OCI-LY3 (cell line): ENCODE measurements around the gene SYT5.

Experiments used
- H2AFZ ChIP-seq: fragments of 200-600, 300-600 bp; shearing (Covaris generic); 2 replicates; pipeline ENCODE4 v1.6.0; 2014; ENCODE audit warnings: antibody characterized with exemption, low read depth, low read length
- H3K27ac ChIP-seq: fragments of 200-600, 300-600 bp; sonication (generic); 2 replicates; pipeline ENCODE4 v1.5.1; 2014; ENCODE audit warnings: mild to moderate bottlenecking, low read length, moderate library complexity, mixed read lengths
- H3K27me3 ChIP-seq: fragments of 200-600, 300-600 bp; sonication (generic); 2 replicates; pipeline ENCODE4 v1.6.1; 2014; ENCODE audit warnings: low read depth, low read length, mixed read lengths
- H3K36me3 ChIP-seq: fragments of 200-600, 300-600 bp; sonication (generic); replicated peaks from 2 replicates; pipeline ENCODE3; 2014; ENCODE audit warnings: low read depth, low read length, mixed read lengths
- H3K4me1 ChIP-seq: fragments of 300-600, 200-600 bp; sonication (generic); 2 replicates; pipeline ENCODE4 v1.6.1; 2014; ENCODE audit warnings: low read length, mixed read lengths
- H3K4me2 ChIP-seq: fragments of 200-600, 300-600 bp; sonication (generic); 2 replicates; pipeline ENCODE4 v1.6.1; 2014; ENCODE audit warnings: low read length, mixed read lengths
- H3K4me3 ChIP-seq: fragments of 300-600, 200-600 bp; sonication (generic); 2 replicates; pipeline ENCODE4 v1.5.1; 2014; ENCODE audit warnings: antibody characterized with exemption, mild to moderate bottlenecking, low read length, moderate library complexity
- H3K79me2 ChIP-seq: fragments of 300-600, 200-600 bp; shearing (Covaris generic); 2 replicates; pipeline ENCODE4 v1.6.1; 2014; ENCODE audit warnings: mild to moderate bottlenecking, low read length, mixed read lengths
- H3K9ac ChIP-seq: fragments of 300-600, 200-600 bp; shearing (Covaris generic); 2 replicates; pipeline ENCODE4 v1.6.0; 2014; ENCODE audit warnings: mild to moderate bottlenecking, low read length, moderate library complexity
- H3K9me3 ChIP-seq: fragments of 200-600, 300-600 bp; shearing (Covaris generic); 2 replicates; pipeline ENCODE4 v1.6.1; 2014; ENCODE audit warnings: low read length, mixed read lengths; ENCODE audit not compliant: insufficient read depth
- H4K20me1 ChIP-seq: fragments of 200-600, 300-600 bp; sonication (generic); 2 replicates; pipeline ENCODE4 v1.6.1; 2016; ENCODE audit warnings: low read length, mixed read lengths; ENCODE audit not compliant: insufficient read depth
- EZH2phosphoT487 ChIP-seq: fragments of 200-600 bp; shearing (Covaris generic); IDR thresholded peaks from 2 replicates; pipeline ENCODE4 v1.6.1; 2018; ENCODE audit warnings: antibody characterized with exemption, mixed run types, low read depth
- TF ChIP-seq, protein P1 (sequence below): fragments of 200-600, 300-600 bp; sonication (generic); IDR thresholded peaks from 2 replicates; pipeline ENCODE4 v1.5.1; 2014; ENCODE audit warnings: antibody characterized with exemption, low read length, low read depth

Gene SYT5

GRCh38 chr19:55179606-55180484 lies at the start of gene SYT5:
SYT5 (minus strand) TSS chr19:55180289; CDS start chr19:55179041, 1,248 bp downstream.
- Histone ChIP-seq H3K36me3 (no peaks in the 10 kb centered on the region), H3K9ac (no peak within 1 kb of the TSS), H2AFZ (no peak within 1 kb of the TSS), H3K4me2 (no peak within 1 kb of the TSS), H3K4me3 (no peak within 1 kb of the TSS), H3K27ac (no peak within 1 kb of the TSS), H4K20me1 (no peaks in the 10 kb centered on the region), H3K9me3 (no peaks in the 10 kb centered on the region), H3K79me2 (no peaks in the 10 kb centered on the region), H3K4me1 (no peaks in the 10 kb centered on the region), H3K27me3 (0 out of 2 replicates have a peak, but pooled peaks cover 3% of the 10 kb centered on the region)
- no peak for TF ChIP-seq EZH2phosphoT487
- TF ChIP-seq, protein P1, sequence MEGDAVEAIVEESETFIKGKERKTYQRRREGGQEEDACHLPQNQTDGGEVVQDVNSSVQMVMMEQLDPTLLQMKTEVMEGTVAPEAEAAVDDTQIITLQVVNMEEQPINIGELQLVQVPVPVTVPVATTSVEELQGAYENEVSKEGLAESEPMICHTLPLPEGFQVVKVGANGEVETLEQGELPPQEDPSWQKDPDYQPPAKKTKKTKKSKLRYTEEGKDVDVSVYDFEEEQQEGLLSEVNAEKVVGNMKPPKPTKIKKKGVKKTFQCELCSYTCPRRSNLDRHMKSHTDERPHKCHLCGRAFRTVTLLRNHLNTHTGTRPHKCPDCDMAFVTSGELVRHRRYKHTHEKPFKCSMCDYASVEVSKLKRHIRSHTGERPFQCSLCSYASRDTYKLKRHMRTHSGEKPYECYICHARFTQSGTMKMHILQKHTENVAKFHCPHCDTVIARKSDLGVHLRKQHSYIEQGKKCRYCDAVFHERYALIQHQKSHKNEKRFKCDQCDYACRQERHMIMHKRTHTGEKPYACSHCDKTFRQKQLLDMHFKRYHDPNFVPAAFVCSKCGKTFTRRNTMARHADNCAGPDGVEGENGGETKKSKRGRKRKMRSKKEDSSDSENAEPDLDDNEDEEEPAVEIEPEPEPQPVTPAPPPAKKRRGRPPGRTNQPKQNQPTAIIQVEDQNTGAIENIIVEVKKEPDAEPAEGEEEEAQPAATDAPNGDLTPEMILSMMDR: no peak

DNA sequence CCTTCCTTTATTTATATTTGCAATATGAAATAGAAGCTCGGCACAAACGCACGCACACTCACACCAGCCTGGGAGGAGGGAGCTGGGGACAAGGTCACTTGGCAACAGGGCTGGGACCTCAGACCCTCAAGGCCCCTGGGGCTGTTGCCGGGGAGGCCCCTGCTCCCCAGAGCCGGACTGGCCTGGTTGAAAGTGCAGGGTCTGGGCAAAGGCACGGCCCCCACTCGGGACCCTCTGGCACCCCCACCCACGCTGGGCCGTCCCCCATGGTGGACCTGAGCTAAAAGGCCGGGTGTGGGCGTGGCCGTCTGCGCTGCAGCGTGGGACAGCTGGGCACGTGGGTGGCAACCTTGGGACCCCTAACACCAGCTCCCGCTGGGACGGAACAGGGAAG lies 49.7 kb upstream of the SYT5 start:
- no peak overlapping the region for H3K27ac ChIP-seq
- H3K36me3 ChIP-seq: peaks cover 74% of the 10 kb centered on the region
- TF ChIP-seq, protein P1: no peak
- no peak for TF ChIP-seq EZH2phosphoT487

GRCh38 chr19:55229145-55229788 lies 49.2 kb upstream of the SYT5 start:
- Histone ChIP-seq H3K4me1 (no peaks in the 10 kb centered on the region), H3K79me2 (peaks cover 5% of the 10 kb centered on the region), H4K20me1 (peaks cover 12% of the 10 kb centered on the region; the same call in 1 of the 2 replicates), H3K27ac (no peak overlapping the region), H2AFZ (no peak overlapping the region), H3K4me2 (no peak overlapping the region), H3K4me3 (no peak overlapping the region), H3K9me3 (no peaks in the 10 kb centered on the region), H3K9ac (no peak overlapping the region), H3K36me3 (peaks cover 71% of the 10 kb centered on the region), H3K27me3 (no peaks in the 10 kb centered on the region)
- TF ChIP-seq EZH2phosphoT487: no peak
- TF ChIP-seq, protein P1: no peak

More for the DNA sequence above, 49.7 kb upstream of the SYT5 start:
- no peaks in the 10 kb centered on the region for H3K4me1 ChIP-seq
- H3K79me2 ChIP-seq: peaks cover 5% of the 10 kb centered on the region
- no peaks in the 10 kb centered on the region for H3K27me3 ChIP-seq
- no peaks in the 10 kb centered on the region for H3K9me3 ChIP-seq
- H3K9ac ChIP-seq: no peak overlapping the region
- no peak overlapping the region for H3K4me3 ChIP-seq
- no peak overlapping the region for H2AFZ ChIP-seq
- H3K4me2 ChIP-seq: no peak overlapping the region
- peaks cover 17% of the 10 kb centered on the region for H4K20me1 ChIP-seq

DNA sequence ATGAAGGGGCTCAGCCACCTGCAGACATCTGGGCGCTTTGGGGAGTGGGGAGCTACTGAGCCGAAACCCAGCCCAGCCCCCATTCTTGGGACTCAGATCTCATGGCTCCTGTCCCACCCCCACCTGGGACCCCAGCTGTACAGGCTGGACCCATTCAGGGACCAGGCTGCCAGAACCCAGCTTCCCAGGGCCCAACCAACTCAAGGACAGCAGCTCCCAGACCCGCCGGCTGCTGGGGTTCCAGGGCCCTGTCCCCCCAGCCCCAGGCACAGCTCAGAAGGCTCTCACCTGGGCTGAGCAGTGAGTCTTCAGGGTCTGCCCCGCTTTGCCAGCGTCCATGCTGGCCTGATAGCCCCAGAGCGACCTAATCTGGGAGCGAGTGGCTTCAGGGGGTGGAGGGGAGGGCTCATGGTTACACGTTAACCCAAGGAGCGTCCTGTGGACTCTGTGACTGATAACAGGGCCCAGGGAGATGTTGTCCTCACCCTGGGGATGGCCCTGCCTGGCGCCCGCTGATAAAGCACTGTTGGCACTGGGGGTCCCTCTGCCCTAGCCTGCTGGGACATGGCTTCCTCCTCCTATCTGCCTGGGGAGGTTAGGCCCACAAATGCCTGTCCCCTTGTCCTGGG lies 48.4 kb upstream of the SYT5 start, which contains the start of gene TMEM86B:
TSS of gene TMEM86B (minus strand) at position 361 of the 629 bp plus-strand sequence. CDS start at position 339, 22 bp downstream.
- Histone ChIP-seq H3K79me2 (peaks cover 5% of the 10 kb centered on the region), H4K20me1 (peaks cover 10% of the 10 kb centered on the region; the same call in 1 of the 2 replicates), H3K4me3 (no peak within 1 kb of the TSS), H3K9ac (no peak within 1 kb of the TSS), H3K27ac (no peak within 1 kb of the TSS), H2AFZ (no peak within 1 kb of the TSS), H3K9me3 (no peaks in the 10 kb centered on the region), H3K4me2 (no peak within 1 kb of the TSS), H3K27me3 (no peaks in the 10 kb centered on the region), H3K4me1 (no peaks in the 10 kb centered on the region), H3K36me3 (peaks cover 76% of the 10 kb centered on the region)
- no peak for TF ChIP-seq EZH2phosphoT487
- TF ChIP-seq, protein P1: no peak
